Breast epithelium (tissue), 4 donors: Measurements from ENCODE around the gene ADGRG3. TPM values are rescaled to one million over a fixed set of nuclear protein-coding genes. Genes with fewer than 3 reads are reported as not detected.

Experiments
- DNase-seq, 2 donors: peaks; one replicate each; pipeline ENCODE4 v3.0.0-alpha.2; 2019; ENCODE audit warnings: low spot score in 2 of 2
- H3K27ac ChIP-seq, 2 donors: fragments of 200-600 bp; sonication (generic) in 1 of 2; one replicate each; pipeline ENCODE4 v1.5.1; 2016 to 2019; ENCODE audit warnings: mild to moderate bottlenecking in 1 of 2
- H3K27me3 ChIP-seq, 2 donors: fragments of 200-600 bp; sonication (generic) in 1 of 2; one replicate each; pipeline versions ENCODE4 v1.5.1 to v1.6.0; 2017 to 2019; ENCODE audit warnings: control low read depth in 1 of 2, mild to moderate bottlenecking in 1 of 2
- H3K36me3 ChIP-seq: fragments of 200-600 bp; one replicate; pipeline ENCODE4 v1.5.1; 2019
- H3K4me1 ChIP-seq, 2 donors: fragments of 200-600 bp; sonication (generic); one replicate each; pipeline ENCODE4 v1.5.1; 2016 to 2019; ENCODE audit warnings: control low read depth in 1 of 2
- H3K4me3 ChIP-seq, 3 donors: fragments of 200-600 bp; sonication (generic); 1 replicate in 2 of 3; 2 replicates in 1 of 3; pipeline ENCODE4 v1.5.1; 2016 to 2019; ENCODE audit warnings: mild to moderate bottlenecking in 3 of 3, moderate library complexity in 2 of 3
- H3K9me3 ChIP-seq, 2 donors: fragments of 200-600 bp; sonication (generic) in 1 of 2; one replicate each; pipeline ENCODE4 v1.5.1; 2016 to 2019; ENCODE audit warnings: control low read depth in 1 of 2
- CTCF ChIP-seq, 3 donors: fragments of 450-650 bp; IDR thresholded peaks; one replicate each; pipeline ENCODE4 v1.5.1; 2016 to 2017; ENCODE audit warnings: antibody characterized with exemption in 3 of 3, mild to moderate bottlenecking in 3 of 3, moderate library complexity in 3 of 3
- POLR2A ChIP-seq: fragments of 450-650 bp; IDR thresholded peaks from one replicate; pipeline ENCODE4 v1.6.1; 2016; ENCODE audit warnings: antibody characterized with exemption, mild to moderate bottlenecking, moderate library complexity
- POLR2AphosphoS5 ChIP-seq, 3 donors: sonication (generic); formaldehyde crosslinking; IDR thresholded peaks; one replicate each; pipeline ENCODE4 v1.6.1; 2017; ENCODE audit warnings: antibody characterized with exemption in 3 of 3
- intact Hi-C: fragments of 100-400 bp; cut with DNase I; formaldehyde crosslinking; loops from one replicate; pipeline ENCODE4 v1.15.1; 2023; ENCODE audit warnings: low total_unique reads
- total RNA-seq, 3 donors: library from RNA; depleted of rRNA; stranded (reverse); fragments of >200 nt; gene quantifications; one replicate each; pipeline ENCODE4 v1.1.0, GENCODE V29; 2016

Gene ADGRG3
- total RNA-seq, 3 donors from 2014 or later: 0.64 to 5.2 (median 1.6) TPM

- intact Hi-C loops: no loop called here
- no peak for DNase-seq
- Histone ChIP-seq H3K4me3 (no peak overlapping the region), H3K9me3 (no peaks in the 10 kb centered on the region), H3K4me1 (peaks cover 1 to 33% of the 10 kb centered on the region in 2 donors), H3K36me3 (no peaks in the 10 kb centered on the region), H3K27ac (peak overlapping the region; percentile 81 to 83), H3K27me3 (no peaks in the 10 kb centered on the region)
- TF ChIP-seq POLR2A (no peak), CTCF (IDR thresholded peaks at IDR 0.05) (no peak), POLR2AphosphoS5 (IDR thresholded peaks at IDR 0.05) (no peak)
Observed at GRCh38 chr16:57633383-57634064, 34.6 kb upstream of the ADGRG3 start.

GRCh38 chr16:57634171-57634570 is 33.9 kb upstream of the ADGRG3 start:
- H3K36me3 ChIP-seq: no peaks in the 10 kb centered on the region
- no peaks in the 10 kb centered on the region for H3K27me3 ChIP-seq
- peaks cover 0 to 33% of the 10 kb centered on the region in 2 donors for H3K4me1 ChIP-seq
- no peak for DNase-seq
- TF ChIP-seq CTCF (IDR thresholded peaks at IDR 0.05) (no peak), POLR2AphosphoS5 (IDR thresholded peaks at IDR 0.05) (no peak), POLR2A (no peak)
- intact Hi-C loops: no loop called here
- H3K27ac ChIP-seq: peak overlapping the region; percentile 81 to 83
- H3K4me3 ChIP-seq: no peak overlapping the region
- H3K9me3 ChIP-seq: no peaks in the 10 kb centered on the region

GRCh38 chr16:57635266-57636097 is 32.6 kb upstream of the ADGRG3 start:
- no peak overlapping the region for H3K4me3 ChIP-seq
- DNase-seq: no peak
- H3K27me3 ChIP-seq: no peaks in the 10 kb centered on the region
- H3K9me3 ChIP-seq: no peaks in the 10 kb centered on the region
- peak overlapping the region; percentile 81 to 83 for H3K27ac ChIP-seq
- intact Hi-C loops: no loop called here
- no peak for TF ChIP-seq CTCF (IDR thresholded peaks at IDR 0.05)
- no peak for TF ChIP-seq POLR2A
- no peak for TF ChIP-seq POLR2AphosphoS5 (IDR thresholded peaks at IDR 0.05)
- peaks cover 0 to 33% of the 10 kb centered on the region in 2 donors for H3K4me1 ChIP-seq
- no peaks in the 10 kb centered on the region for H3K36me3 ChIP-seq

- no peaks in the 10 kb centered on the region for H3K36me3 ChIP-seq
- H3K4me3 ChIP-seq: no peak overlapping the region
- intact Hi-C loops: no loop called here
- no peaks in the 10 kb centered on the region for H3K9me3 ChIP-seq
- peaks cover 0 to 33% of the 10 kb centered on the region in 2 donors for H3K4me1 ChIP-seq
- no peak for DNase-seq
- TF ChIP-seq POLR2A: no peak
- no peak for TF ChIP-seq CTCF (IDR thresholded peaks at IDR 0.05)
- no peak for TF ChIP-seq POLR2AphosphoS5 (IDR thresholded peaks at IDR 0.05)
- no peaks in the 10 kb centered on the region for H3K27me3 ChIP-seq
- H3K27ac ChIP-seq: peak overlapping the region; percentile 81 to 83
Observed at GRCh38 chr16:57636184-57636583, 31.9 kb upstream of the ADGRG3 start.

GRCh38 chr16:57637020-57637419 is 31.1 kb upstream of the ADGRG3 start:
- Histone ChIP-seq H3K4me1 (peaks cover 0 to 33% of the 10 kb centered on the region in 2 donors), H3K9me3 (no peaks in the 10 kb centered on the region), H3K27ac (peak overlapping the region; percentile 81 to 83), H3K27me3 (no peaks in the 10 kb centered on the region), H3K4me3 (no peak overlapping the region), H3K36me3 (no peaks in the 10 kb centered on the region)
- intact Hi-C loops: no loop called here
- DNase-seq: peak in 1 of 2 donors; percentile 60
- TF ChIP-seq POLR2A (no peak), CTCF (IDR thresholded peaks at IDR 0.05) (no peak), POLR2AphosphoS5 (IDR thresholded peaks at IDR 0.05) (no peak)
